SK-N-MC (cell line): ENCODE measurements around the gene CHIC2.

Experiments used
- DNase-seq: peaks from one replicate; pipeline ENCODE4 v3.0.0-alpha.2; 2011; ENCODE audit warnings: low read depth, low spot score
- H3K27ac ChIP-seq: fragments of 200-600 bp; sonication (generic); 2 replicates; pipeline ENCODE4 v1.5.1; 2016; ENCODE audit warnings: mixed run types
- H3K36me3 ChIP-seq: fragments of 200-600 bp; sonication (generic); 2 replicates; pipeline ENCODE4 v1.6.1; 2017; ENCODE audit warnings: antibody characterized with exemption, low read length, mixed read lengths; ENCODE audit not compliant: insufficient read depth
- H3K4me3 ChIP-seq: fragments of 200-600 bp; sonication (generic); 2 replicates; pipeline ENCODE4 v1.5.1; 2016
- H3K9ac ChIP-seq: fragments of 200-600 bp; sonication (generic); 2 replicates; pipeline ENCODE4 v1.8.0; 2017; ENCODE audit warnings: mixed run types, mixed read lengths; ENCODE audit not compliant: insufficient read length
- H3K9me3 ChIP-seq: fragments of 200-600 bp; sonication (generic); 2 replicates; pipeline ENCODE4 v1.6.1; 2017; ENCODE audit warnings: low read depth, mild to moderate bottlenecking, antibody characterized with exemption, low read length, moderate library complexity, mixed read lengths
- EZH2 ChIP-seq: fragments of 200-600 bp; sonication (generic); IDR thresholded peaks from one replicate; pipeline ENCODE4 v1.6.1; 2017; ENCODE audit warnings: antibody characterized with exemption
- FOXP2 ChIP-seq: optimal IDR thresholded peaks from 2 replicates; pipeline ENCODE3; 2011; ENCODE audit warnings: mild to moderate bottlenecking, moderate library complexity; ENCODE audit not compliant: insufficient read depth; ENCODE audit errors: extremely low read length, control extremely low read depth
- POLR2AphosphoS5 ChIP-seq: IDR thresholded peaks from 2 replicates; pipeline ENCODE4 v1.6.1; 2012; ENCODE audit warnings: mild to moderate bottlenecking, low read depth, low read length, borderline replicate concordance

CHIC2 gene

DNA sequence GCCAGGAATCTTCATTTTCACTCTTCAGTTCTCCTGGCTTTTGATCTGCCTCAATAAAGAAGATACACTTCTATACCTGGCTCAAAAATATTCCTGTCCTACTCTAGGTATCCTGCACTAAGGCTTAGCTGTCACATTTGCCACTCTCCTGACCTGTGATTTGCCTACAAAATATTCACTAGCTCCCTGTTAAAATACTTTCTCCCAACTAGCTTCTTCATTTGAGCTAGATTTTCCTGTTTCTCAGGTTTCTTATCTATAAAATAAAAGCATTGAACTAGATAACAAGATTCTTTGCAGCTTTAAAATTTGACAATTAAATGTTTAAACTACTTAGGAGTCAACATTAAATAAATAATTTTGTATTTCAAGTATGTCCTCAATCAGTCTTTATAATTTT is 53.2 kb downstream of the CHIC2 start:
- Histone ChIP-seq H3K36me3 (no peaks in the 10 kb centered on the region), H3K4me3 (no peak overlapping the region), H3K9me3 (no peaks in the 10 kb centered on the region), H3K27ac (no peak overlapping the region), H3K9ac (no peak overlapping the region)
- no peak for TF ChIP-seq FOXP2
- TF ChIP-seq EZH2 = no peak
- TF ChIP-seq POLR2AphosphoS5 = no peak
- no peak for DNase-seq

DNA sequence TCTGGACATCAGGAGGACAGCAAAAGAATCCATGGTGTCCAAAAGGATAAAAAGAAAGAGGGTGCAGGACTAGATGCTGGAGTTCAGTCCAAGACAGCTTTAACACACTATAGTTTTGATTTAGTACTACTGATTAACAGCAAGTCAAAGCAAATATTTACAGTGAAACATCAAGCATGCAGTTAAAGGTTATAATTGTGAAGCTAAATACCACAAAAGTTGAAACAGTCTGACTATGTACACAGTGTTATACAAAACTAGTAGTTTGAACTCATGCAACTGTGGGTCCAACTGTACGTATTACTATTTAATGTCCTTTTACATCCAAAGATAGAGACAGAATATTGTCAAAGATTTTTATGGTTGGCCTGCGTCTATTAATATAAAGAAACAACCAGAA is 57.6 kb downstream of the CHIC2 start:
- Histone ChIP-seq H3K9ac (no peak overlapping the region), H3K36me3 (no peaks in the 10 kb centered on the region), H3K4me3 (no peak overlapping the region), H3K27ac (no peak overlapping the region), H3K9me3 (no peaks in the 10 kb centered on the region)
- TF ChIP-seq EZH2 (no peak), FOXP2 (no peak), POLR2AphosphoS5 (no peak)
- DNase-seq = no peak

DNA sequence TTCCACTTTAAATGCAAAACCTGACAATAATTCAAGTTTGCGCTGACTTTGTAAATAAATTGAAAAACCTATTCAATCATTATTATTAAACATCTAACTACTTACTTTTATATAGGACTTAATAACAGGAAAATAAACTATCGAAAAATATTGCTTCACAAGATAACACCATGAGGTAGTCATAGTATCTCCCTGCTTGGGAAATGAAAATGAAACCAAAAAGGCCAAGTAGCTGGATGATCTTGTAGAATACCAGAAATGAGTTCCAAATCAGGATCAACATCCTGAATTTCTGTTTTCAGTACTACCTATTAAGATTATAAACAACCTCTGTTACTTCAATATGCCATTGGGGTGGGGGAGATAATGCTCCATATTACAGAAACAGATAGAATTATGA is 58.9 kb downstream of the CHIC2 start:
- no peak for TF ChIP-seq FOXP2
- no peak for TF ChIP-seq EZH2
- no peak for TF ChIP-seq POLR2AphosphoS5
- Histone ChIP-seq H3K9ac (no peak overlapping the region), H3K9me3 (no peaks in the 10 kb centered on the region), H3K4me3 (no peak overlapping the region), H3K36me3 (no peaks in the 10 kb centered on the region), H3K27ac (no peak overlapping the region)
- no peak for DNase-seq

DNA sequence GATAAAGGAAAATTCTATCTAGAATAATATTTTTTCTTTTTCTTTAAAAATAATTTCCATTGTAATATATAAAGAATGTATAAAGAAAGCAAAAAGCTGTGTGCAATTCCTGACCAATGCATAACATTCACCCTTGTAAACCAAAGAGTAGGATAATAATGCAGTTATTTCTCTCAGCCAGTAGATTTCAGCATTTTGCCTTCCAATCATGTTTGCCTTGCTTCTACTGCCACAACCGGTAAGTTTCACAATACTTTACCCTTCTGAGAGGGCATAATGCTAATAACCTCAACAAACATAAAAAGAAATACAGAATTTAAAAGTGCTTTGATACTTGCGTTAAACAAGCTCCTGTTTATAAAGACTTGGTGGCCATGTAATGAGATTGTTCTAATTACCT is 59.9 kb downstream of the CHIC2 start:
- Histone ChIP-seq H3K9me3 (no peaks in the 10 kb centered on the region), H3K27ac (no peak overlapping the region), H3K9ac (no peak overlapping the region), H3K36me3 (no peaks in the 10 kb centered on the region), H3K4me3 (no peak overlapping the region)
- TF ChIP-seq FOXP2 = no peak
- no peak for TF ChIP-seq EZH2
- TF ChIP-seq POLR2AphosphoS5 = no peak
- no peak for DNase-seq

DNA sequence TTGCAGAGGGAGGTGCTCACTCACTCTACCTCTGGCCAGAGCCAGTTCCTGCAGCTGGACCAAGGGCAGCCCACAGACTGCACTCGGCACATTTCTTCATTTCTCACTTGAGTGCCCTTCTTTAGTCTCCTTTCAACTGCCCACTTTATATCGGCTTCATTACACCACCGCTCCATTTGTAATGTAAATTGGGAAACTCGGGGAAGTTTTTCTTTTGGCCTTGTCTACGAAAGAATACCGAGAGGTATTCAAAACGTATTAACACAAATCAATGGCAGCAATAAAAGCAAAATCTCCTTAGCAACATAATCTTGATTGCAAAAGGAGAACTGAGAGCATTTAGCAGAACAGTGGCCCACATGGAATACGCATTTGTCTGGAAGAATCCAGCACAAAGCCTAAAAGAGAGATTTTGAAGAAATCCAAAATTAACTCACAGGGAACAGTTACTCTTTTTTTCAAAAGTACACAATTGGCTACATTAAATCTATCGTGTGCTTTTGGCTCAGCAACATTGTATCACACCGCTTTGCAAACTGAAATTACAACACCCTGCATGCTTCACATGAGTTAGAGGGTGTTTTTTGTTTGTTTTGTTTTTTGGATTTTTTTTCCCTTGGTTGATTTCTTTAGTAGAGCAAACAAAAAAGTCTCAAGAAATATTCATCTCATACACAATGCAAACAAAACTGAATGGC is 62.6 kb downstream of the CHIC2 start:
- Histone ChIP-seq H3K9me3 (no peaks in the 10 kb centered on the region), H3K9ac (no peak overlapping the region), H3K36me3 (no peaks in the 10 kb centered on the region), H3K27ac (no peak overlapping the region), H3K4me3 (no peak overlapping the region)
- no peak for TF ChIP-seq POLR2AphosphoS5
- no peak for TF ChIP-seq FOXP2
- TF ChIP-seq EZH2 = no peak
- DNase-seq = no peak

DNA sequence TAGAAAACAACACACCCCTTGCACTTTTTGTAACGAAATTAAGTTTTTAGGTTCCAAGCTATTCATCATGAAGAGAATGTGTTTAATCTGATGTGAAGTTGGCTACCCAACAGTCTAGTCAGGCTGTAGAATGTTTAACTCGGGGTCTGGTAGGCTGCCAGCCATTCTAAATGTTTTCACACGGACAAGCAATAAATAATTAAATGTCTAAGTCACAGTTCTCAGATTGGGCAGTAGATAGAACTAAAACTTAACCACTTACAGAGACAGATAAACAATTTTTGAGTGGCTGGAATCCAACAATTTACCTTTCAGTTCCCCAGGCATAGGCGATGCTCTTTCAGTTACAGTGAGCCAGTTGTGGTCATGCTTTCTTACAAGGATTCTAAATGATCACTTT is 66.5 kb downstream of the CHIC2 start:
- no peak for TF ChIP-seq EZH2
- TF ChIP-seq POLR2AphosphoS5 = no peak
- no peak for TF ChIP-seq FOXP2
- Histone ChIP-seq H3K4me3 (no peak overlapping the region), H3K9me3 (no peaks in the 10 kb centered on the region), H3K36me3 (no peaks in the 10 kb centered on the region), H3K27ac (no peak overlapping the region), H3K9ac (no peak overlapping the region)
- DNase-seq = no peak

DNA sequence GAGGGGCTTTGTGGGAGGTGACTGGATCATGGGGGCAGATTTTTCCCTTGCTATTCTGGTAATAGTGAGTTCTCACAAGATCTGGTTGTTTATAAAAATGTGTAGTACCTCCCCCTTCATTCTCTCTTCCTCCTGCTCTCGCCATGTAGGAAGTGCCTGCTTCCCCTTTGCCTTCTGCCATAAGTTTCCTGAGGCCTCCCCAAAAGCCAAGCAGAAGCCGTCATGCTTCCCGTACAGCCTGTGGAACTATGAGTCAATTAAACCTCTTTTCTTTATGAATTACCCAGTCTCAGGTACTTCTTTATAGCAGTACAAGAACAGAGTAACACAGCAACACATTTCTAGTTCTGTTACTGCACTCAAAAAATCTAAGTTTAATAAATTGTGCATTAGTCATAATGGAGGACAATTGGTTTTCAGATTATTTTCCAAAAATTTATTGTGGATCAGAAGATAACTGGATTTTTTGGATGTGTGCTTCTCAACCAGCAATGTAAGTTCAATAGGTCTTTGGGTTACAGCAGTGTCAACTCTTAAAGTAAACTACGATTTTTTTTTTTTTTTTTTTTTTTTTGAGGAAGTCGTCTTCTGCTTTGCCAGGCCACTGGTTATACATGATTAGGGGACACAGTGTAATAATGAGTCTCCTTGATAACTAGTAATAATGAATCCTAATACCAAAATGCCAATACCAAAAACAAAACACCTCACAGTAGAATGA is 69.9 kb downstream of the CHIC2 start:
- no peaks in the 10 kb centered on the region for H3K36me3 ChIP-seq
- no peak overlapping the region for H3K27ac ChIP-seq
- no peak overlapping the region for H3K4me3 ChIP-seq
- TF ChIP-seq POLR2AphosphoS5 (no peak), FOXP2 (no peak), EZH2 (no peak)
- no peak for DNase-seq
- no peaks in the 10 kb centered on the region for H3K9me3 ChIP-seq
- H3K9ac ChIP-seq = no peak overlapping the region

DNA sequence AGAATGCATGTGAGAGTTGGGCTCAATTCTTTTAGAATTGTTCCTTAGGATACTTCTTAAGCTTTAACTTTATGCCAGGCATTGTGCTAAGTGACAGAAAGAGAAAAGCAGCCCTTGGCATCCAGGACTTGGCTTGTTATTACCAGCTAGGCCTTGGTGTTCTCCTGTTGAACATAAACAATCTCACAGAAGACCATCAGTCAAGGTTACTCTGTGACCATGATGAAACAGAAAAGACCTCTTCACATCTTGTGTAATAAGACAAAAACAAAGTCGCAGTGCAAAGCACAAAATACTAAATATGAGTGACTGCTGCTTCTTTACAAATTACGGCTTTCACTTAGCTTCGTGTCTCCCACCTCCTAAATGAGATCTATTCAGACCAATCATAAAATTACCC is 71.6 kb downstream of the CHIC2 start:
- no peak for DNase-seq
- Histone ChIP-seq H3K4me3 (no peak overlapping the region), H3K27ac (no peak overlapping the region), H3K9me3 (no peaks in the 10 kb centered on the region), H3K9ac (no peak overlapping the region), H3K36me3 (no peaks in the 10 kb centered on the region)
- no peak for TF ChIP-seq POLR2AphosphoS5
- TF ChIP-seq FOXP2 = no peak

DNA sequence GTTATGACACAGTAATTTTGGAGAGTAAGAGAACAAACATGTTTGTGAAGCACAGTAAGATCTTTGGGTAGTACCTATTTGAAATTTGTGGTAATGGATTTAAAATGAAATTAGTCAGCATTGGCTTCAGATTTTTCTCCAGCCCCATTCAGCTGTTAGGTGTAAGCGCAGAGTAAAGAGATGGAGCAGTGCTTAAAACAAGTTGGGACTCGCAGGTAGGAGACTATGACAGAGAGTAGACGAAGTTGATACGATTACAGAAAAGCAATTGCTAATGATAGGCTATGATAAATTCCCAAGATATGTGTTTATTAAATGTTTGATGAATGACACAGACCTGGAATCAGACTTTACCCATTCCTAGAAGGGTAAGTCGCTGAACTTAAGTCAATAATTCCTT is 72.6 kb downstream of the CHIC2 start:
- Histone ChIP-seq H3K9ac (no peak overlapping the region), H3K27ac (no peak overlapping the region), H3K36me3 (no peaks in the 10 kb centered on the region), H3K4me3 (no peak overlapping the region), H3K9me3 (no peaks in the 10 kb centered on the region)
- TF ChIP-seq POLR2AphosphoS5 (no peak), EZH2 (no peak), FOXP2 (no peak)
- no peak for DNase-seq
